Liver (tissue), 9 donors: ENCODE results near the gene E2F3. TPM values are rescaled to one million over a fixed set of nuclear protein-coding genes. Genes with fewer than 3 reads are reported as not detected.

Experiments used
- DNase-seq: peaks from one replicate; pipeline ENCODE4 v3.0.0-alpha.2; 2017; ENCODE audit warnings: low spot score
- H3K27ac ChIP-seq, 2 donors: one replicate each; pipeline ENCODE4 v1.7.0; 2013; ENCODE audit warnings: inconsistent platforms in 2 of 2, low read length in 2 of 2, control low read depth in 1 of 2, low read depth in 1 of 2, mild to moderate bottlenecking in 1 of 2
- H3K27me3 ChIP-seq, 4 donors: one replicate each; pipeline versions ENCODE4 v1.6.1 to v1.7.0; 2013; ENCODE audit warnings: low read length in 3 of 4, inconsistent platforms in 1 of 4, mild to moderate bottlenecking in 1 of 4, moderate library complexity in 1 of 4; ENCODE audit not compliant: control insufficient read depth in 4 of 4, insufficient read depth in 4 of 4
- H3K36me3 ChIP-seq, 4 donors: one replicate each; pipeline versions ENCODE4 v1.6.1 to v1.7.0; 2013; ENCODE audit warnings: low read length in 3 of 4, mild to moderate bottlenecking in 3 of 4, low read depth in 1 of 4, moderate library complexity in 1 of 4; ENCODE audit not compliant: control insufficient read depth in 4 of 4, insufficient read depth in 3 of 4
- H3K4me1 ChIP-seq, 4 donors: one replicate each; pipeline versions ENCODE4 v1.6.1 to v1.7.0; 2013; ENCODE audit warnings: low read length in 3 of 4, mild to moderate bottlenecking in 3 of 4, moderate library complexity in 1 of 4; ENCODE audit not compliant: control insufficient read depth in 4 of 4, insufficient read depth in 4 of 4
- H3K4me3 ChIP-seq, 3 donors: one replicate each; pipeline versions ENCODE4 v1.6.1 to v1.7.0; 2013; ENCODE audit warnings: low read length in 3 of 3, control low read depth in 1 of 3, low read depth in 1 of 3, mild to moderate bottlenecking in 1 of 3
- H3K9ac ChIP-seq, 2 donors: one replicate each; pipeline ENCODE4 v1.7.0; 2013; ENCODE audit warnings: low read length in 2 of 2, mild to moderate bottlenecking in 2 of 2, moderate library complexity in 2 of 2, control low read depth in 1 of 2, low read depth in 1 of 2
- H3K9me3 ChIP-seq, 4 donors: one replicate each; pipeline versions ENCODE4 v1.6.1 to v1.7.0; 2013; ENCODE audit warnings: low read length in 3 of 4; ENCODE audit not compliant: control insufficient read depth in 4 of 4
- ATF3 ChIP-seq: IDR thresholded peaks from 2 replicates; pipeline ENCODE4 v1.6.1; 2016; ENCODE audit warnings: antibody characterized with exemption
- EGR1 ChIP-seq, 2 donors: IDR thresholded peaks; 2 replicates each; pipeline ENCODE4 v1.6.1; 2016 to 2018; ENCODE audit warnings: antibody characterized with exemption in 2 of 2, low read depth in 2 of 2
- FOXA1 ChIP-seq: IDR thresholded peaks from 2 replicates; pipeline ENCODE4 v1.6.1; 2016; ENCODE audit warnings: antibody characterized with exemption
- FOXA2 ChIP-seq: IDR thresholded peaks from 2 replicates; pipeline ENCODE4 v1.6.1; 2016; ENCODE audit warnings: antibody characterized with exemption
- GABPA ChIP-seq, 2 donors: IDR thresholded peaks in 1 of 2; conservative IDR thresholded peaks in 1 of 2; 2 replicates each; pipeline ENCODE4 v1.6.1; 2016; ENCODE audit warnings: antibody characterized with exemption in 2 of 2, mild to moderate bottlenecking in 1 of 2, moderate library complexity in 1 of 2
- HNF4A ChIP-seq, 2 donors: conservative IDR thresholded peaks; 2 replicates each; pipeline ENCODE4 v1.6.1; 2016; ENCODE audit warnings: antibody characterized with exemption in 2 of 2, mild to moderate bottlenecking in 2 of 2
- HNF4G ChIP-seq: IDR thresholded peaks from 2 replicates; pipeline ENCODE4 v1.6.1; 2016; ENCODE audit warnings: antibody characterized with exemption
- JUND ChIP-seq, 2 donors: IDR thresholded peaks; 2 replicates each; pipeline ENCODE4 v1.6.1; 2016; ENCODE audit warnings: antibody characterized with exemption in 2 of 2
- NR2F2 ChIP-seq: IDR thresholded peaks from 2 replicates; pipeline ENCODE4 v1.6.1; 2016; ENCODE audit warnings: antibody characterized with exemption
- RAD21 ChIP-seq, 2 donors: IDR thresholded peaks; 2 replicates each; pipeline ENCODE4 v1.6.1; 2016; ENCODE audit warnings: antibody characterized with exemption in 2 of 2, mild to moderate bottlenecking in 2 of 2
- REST ChIP-seq: IDR thresholded peaks from 2 replicates; pipeline ENCODE4 v1.6.1; 2016; ENCODE audit warnings: antibody characterized with exemption, mild to moderate bottlenecking
- RXRA ChIP-seq, 2 donors: IDR thresholded peaks; 2 replicates each; pipeline ENCODE4 v1.6.1; 2017 to 2018; ENCODE audit warnings: antibody characterized with exemption in 2 of 2, mild to moderate bottlenecking in 1 of 2
- SP1 ChIP-seq: IDR thresholded peaks from 2 replicates; pipeline ENCODE4 v1.6.1; 2018; ENCODE audit warnings: antibody characterized with exemption, mild to moderate bottlenecking
- TAF1 ChIP-seq: conservative IDR thresholded peaks from 2 replicates; pipeline ENCODE4 v1.6.1; 2016; ENCODE audit warnings: antibody characterized with exemption, mild to moderate bottlenecking
- WGBS: extraction: QIAGEN DNeasy Blood & Tissue Kit; methylation state at CpG from one replicate; pipeline ENCODE4 v1.1.7; 2013; 5-methylcytosine and 5-hydroxymethylcytosine counted together
- polyA plus RNA-seq, 2 donors: library from polyadenylated mRNA; stranded (reverse) in 1 of 2; unstranded in 1 of 2; fragments of 200-250 nt in 1 of 2; fragments of >200 nt in 1 of 2; fragmentation: Nextera tagmentation in 1 of 2; extraction: Ambion mirVana in 1 of 2; gene quantifications; one replicate each; pipeline versions ENCODE4 v1.2.1 to v1.2.3, GENCODE V29; 2013 to 2015
- total RNA-seq, 2 donors: library from RNA; depleted of rRNA; stranded (reverse); fragments of >200 nt; gene quantifications; one replicate each; pipeline ENCODE4 v1.2.3, GENCODE V29; 2014
- TF ChIP-seq, protein P1 (sequence below): IDR thresholded peaks from 2 replicates; pipeline ENCODE4 v1.6.1; 2016; ENCODE audit warnings: antibody characterized with exemption
- TF ChIP-seq, protein P2 (sequence below): fragments of 150-350 bp; IDR thresholded peaks from 2 replicates; pipeline ENCODE4 v1.5.1; 2017; ENCODE audit warnings: improper control_type of control experiment, low read depth, low read length; ENCODE audit not compliant: missing input control
- donor health status: healthy.
- donor health status: healthy.
- donor health status: healthy.
- donor health status: healthy.
- donor health status: healthy.

The E2F3 gene
- total and polyA plus RNA-seq, 4 donors: 1.4 to 5.0 (median 1.9) TPM

DNA sequence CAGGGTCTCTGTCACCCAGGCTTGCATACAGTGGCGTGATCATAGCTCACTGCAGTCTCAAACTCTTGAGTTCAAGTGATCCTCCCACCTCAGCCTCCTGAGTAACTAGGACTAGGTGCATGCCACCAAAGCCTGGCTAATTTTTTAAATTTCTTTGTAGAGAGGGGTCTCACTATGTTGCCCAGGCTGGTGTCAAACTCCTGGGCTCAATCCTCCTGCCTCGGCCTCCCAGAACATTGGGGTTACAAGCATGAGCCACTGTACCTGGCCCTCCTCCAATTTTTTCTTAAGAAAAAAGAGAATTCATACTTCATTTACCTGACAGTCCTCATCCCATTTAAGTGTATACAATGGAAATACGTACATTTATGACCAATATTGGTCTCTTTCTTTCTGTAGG, 37.9 kb downstream of the E2F3 start:
- TF ChIP-seq EGR1 (IDR thresholded peaks at IDR 0.05; ENCODE audit: low read depth in 2 of 2) (no peak), TAF1 (no peak), FOXA2 (no peak), NR2F2 (no peak), HNF4A (conservative IDR thresholded peaks at IDR 0.05) (no peak), REST (no peak), RXRA (IDR thresholded peaks at IDR 0.05) (no peak), GABPA (IDR thresholded peaks at IDR 0.05 in 1 of 2, conservative IDR thresholded peaks at IDR 0.05 in 1 of 2) (no peak), HNF4G (no peak), RAD21 (IDR thresholded peaks at IDR 0.05) (no peak), ATF3 (no peak)
- TF ChIP-seq, protein P1, sequence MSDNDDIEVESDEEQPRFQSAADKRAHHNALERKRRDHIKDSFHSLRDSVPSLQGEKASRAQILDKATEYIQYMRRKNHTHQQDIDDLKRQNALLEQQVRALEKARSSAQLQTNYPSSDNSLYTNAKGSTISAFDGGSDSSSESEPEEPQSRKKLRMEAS: no peak
- TF ChIP-seq, protein P2, sequence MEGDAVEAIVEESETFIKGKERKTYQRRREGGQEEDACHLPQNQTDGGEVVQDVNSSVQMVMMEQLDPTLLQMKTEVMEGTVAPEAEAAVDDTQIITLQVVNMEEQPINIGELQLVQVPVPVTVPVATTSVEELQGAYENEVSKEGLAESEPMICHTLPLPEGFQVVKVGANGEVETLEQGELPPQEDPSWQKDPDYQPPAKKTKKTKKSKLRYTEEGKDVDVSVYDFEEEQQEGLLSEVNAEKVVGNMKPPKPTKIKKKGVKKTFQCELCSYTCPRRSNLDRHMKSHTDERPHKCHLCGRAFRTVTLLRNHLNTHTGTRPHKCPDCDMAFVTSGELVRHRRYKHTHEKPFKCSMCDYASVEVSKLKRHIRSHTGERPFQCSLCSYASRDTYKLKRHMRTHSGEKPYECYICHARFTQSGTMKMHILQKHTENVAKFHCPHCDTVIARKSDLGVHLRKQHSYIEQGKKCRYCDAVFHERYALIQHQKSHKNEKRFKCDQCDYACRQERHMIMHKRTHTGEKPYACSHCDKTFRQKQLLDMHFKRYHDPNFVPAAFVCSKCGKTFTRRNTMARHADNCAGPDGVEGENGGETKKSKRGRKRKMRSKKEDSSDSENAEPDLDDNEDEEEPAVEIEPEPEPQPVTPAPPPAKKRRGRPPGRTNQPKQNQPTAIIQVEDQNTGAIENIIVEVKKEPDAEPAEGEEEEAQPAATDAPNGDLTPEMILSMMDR: no peak
- Histone ChIP-seq H3K4me3 (no peak overlapping the region), H3K9ac (no peak overlapping the region), H3K27me3 (no peaks in the 10 kb centered on the region), H3K36me3 (no peaks in the 10 kb centered on the region), H3K27ac (no peak overlapping the region), H3K9me3 (no peaks in the 10 kb centered on the region), H3K4me1 (peaks cover 0 to 13% (median 10%) of the 10 kb centered on the region in 4 donors)
- WGBS: 97% methylated on average over 3 of the region's 3 CpGs
- no peak for DNase-seq

DNA sequence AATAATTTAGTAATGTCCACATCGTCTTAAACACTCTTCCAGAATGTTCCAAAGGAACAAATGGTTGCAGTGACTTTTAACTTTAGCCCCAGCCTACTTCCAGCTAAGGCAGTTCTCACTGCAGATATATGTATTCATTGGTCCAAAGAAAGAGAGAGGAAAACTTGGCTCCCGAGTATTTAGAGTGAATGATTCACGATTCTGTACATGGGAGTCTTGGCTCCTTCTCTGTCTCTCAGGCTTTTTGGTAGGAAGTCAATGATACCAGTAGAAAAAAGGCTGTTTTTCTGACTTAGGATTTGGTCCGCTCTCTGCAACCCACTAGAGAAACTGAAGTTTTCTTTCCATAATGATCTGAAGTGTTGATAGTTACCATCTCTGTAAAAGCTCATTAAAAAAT, 38.6 kb downstream of the E2F3 start:
- Histone ChIP-seq H3K27ac (no peak overlapping the region), H3K4me3 (no peak overlapping the region), H3K27me3 (no peaks in the 10 kb centered on the region), H3K9me3 (no peaks in the 10 kb centered on the region), H3K4me1 (peaks cover 0 to 13% (median 10%) of the 10 kb centered on the region in 4 donors), H3K9ac (no peak overlapping the region), H3K36me3 (no peaks in the 10 kb centered on the region)
- 93% methylated on average over 4 of the region's 4 CpGs for WGBS
- DNase-seq: no peak
- no peak for TF ChIP-seq JUND (IDR thresholded peaks at IDR 0.05)
- no peak for TF ChIP-seq SP1
- no peak for TF ChIP-seq NR2F2
- TF ChIP-seq ATF3: no peak
- no peak for TF ChIP-seq HNF4A (conservative IDR thresholded peaks at IDR 0.05)
- no peak for TF ChIP-seq GABPA (IDR thresholded peaks at IDR 0.05 in 1 of 2, conservative IDR thresholded peaks at IDR 0.05 in 1 of 2)
- TF ChIP-seq FOXA2: no peak
- TF ChIP-seq, protein P2: no peak
- no peak for TF ChIP-seq FOXA1
- TF ChIP-seq, protein P1: no peak
